Astrocyte of the cerebellum (primary cell): ENCODE measurements around the gene DNMT3A.

Source experiments
- DNase-seq: peaks from one replicate; pipeline ENCODE4 v3.0.0-alpha.2; 2011; ENCODE audit warnings: low read depth
- H3K4me3 ChIP-seq: 2 replicates; pipeline ENCODE4 v1.5.1; 2011; ENCODE audit warnings: mild to moderate bottlenecking, low read depth, low read length, moderate library complexity
- in situ Hi-C: cut with HindIII; loops from 2 replicates; pipeline ENCODE4 v1.10.0; 2017; ENCODE audit warnings: low sequenced_read_pairs
- TF ChIP-seq, protein P1 (sequence below): IDR thresholded peaks from 2 replicates; pipeline ENCODE4 v1.5.1; 2012; ENCODE audit warnings: low read length, low read depth, moderate library complexity, mild to moderate bottlenecking; ENCODE audit errors: missing control alignments

The DNMT3A gene

DNA sequence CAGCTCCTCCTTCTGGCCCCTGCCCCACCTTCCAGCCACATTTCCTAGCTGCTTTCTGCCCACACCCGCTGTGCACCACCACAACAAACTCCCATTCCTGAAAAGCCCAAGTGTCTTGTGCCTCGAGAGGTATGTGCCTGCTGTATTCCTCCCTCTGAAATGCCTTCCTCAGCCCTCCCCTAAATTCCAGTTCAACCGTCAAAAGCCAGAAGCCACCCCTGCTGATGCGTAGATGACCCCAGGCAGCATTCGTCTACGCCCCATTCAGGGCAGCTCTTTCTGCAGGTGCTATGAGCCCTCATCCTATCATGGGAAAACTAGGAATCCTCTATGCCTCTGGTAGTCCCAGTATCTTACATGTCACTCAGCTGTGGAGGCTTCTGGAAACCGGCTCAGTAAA lies 71.7 kb downstream of the DNMT3A start:
- TF ChIP-seq, protein P1, sequence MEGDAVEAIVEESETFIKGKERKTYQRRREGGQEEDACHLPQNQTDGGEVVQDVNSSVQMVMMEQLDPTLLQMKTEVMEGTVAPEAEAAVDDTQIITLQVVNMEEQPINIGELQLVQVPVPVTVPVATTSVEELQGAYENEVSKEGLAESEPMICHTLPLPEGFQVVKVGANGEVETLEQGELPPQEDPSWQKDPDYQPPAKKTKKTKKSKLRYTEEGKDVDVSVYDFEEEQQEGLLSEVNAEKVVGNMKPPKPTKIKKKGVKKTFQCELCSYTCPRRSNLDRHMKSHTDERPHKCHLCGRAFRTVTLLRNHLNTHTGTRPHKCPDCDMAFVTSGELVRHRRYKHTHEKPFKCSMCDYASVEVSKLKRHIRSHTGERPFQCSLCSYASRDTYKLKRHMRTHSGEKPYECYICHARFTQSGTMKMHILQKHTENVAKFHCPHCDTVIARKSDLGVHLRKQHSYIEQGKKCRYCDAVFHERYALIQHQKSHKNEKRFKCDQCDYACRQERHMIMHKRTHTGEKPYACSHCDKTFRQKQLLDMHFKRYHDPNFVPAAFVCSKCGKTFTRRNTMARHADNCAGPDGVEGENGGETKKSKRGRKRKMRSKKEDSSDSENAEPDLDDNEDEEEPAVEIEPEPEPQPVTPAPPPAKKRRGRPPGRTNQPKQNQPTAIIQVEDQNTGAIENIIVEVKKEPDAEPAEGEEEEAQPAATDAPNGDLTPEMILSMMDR, result no peak
- no peak for DNase-seq
- H3K4me3 ChIP-seq, result no peak overlapping the region
- in situ Hi-C loops, result no loop called here

DNA sequence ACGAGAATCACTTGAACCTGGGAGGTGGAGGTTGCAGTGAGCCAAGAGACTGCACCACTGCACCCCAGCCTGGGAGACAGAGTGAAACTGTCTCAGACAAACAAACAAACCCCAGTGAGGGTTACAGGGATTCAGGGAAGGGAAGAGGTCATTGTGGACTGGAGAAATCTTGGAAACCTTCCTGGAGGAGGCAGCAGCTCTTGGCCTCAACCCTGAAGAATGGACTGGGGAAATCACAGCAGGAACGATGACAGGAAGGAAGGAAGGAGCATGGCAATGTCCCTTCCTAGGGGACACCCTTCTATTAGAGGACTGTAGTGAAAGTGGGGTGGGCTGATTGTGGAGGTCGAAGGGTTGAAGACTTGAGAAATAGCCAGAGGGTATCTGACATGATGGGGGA lies 72.5 kb downstream of the DNMT3A start:
- in situ Hi-C loops, result no loop called here

DNA sequence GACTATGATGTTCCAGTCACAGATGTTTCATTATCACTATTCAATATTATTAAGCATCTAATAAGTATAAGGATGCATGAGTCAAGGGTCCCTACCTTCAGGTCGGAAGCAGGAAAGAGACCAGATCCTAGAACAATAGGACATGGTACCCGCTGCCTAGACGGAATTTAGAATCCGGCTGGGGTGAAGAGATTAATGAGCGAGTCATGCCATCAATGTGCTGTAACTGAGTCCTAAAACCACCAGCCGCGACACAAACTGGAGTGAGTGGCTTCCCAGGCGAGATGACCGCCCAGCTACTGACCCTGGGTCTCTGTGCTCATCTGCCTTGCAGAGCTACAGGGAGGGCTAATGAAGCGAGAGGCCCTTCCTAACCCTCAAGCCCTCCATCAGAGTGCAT lies 73.6 kb downstream of the DNMT3A start:
- in situ Hi-C loops, result no loop called here
- DNase-seq, result no peak
- TF ChIP-seq, protein P1, result no peak
- H3K4me3 ChIP-seq, result no peak overlapping the region

More for the DNA sequence above, 72.5 kb downstream of the DNMT3A start:
- H3K4me3 ChIP-seq, result no peak overlapping the region
- no peak for DNase-seq
- TF ChIP-seq, protein P1, result no peak

DNA sequence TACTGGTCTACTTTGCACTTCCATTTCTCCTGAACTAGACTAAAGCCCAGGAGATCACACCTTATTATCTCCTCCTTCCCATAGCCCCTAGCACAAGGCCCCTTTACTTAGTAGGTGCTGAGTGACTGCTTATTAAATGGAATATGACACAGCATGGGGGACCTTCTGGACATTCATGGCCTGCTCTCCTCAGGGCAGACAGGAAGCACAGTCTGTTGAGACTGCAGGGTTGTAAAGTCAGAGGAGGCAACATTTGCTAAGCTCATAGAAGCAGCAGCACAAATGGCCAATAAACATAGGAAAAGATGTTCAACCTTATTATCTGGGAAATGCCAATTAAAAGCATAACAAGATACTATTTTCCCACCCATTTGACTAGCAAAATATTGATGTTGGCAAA lies 75.3 kb downstream of the DNMT3A start:
- no peak for DNase-seq
- TF ChIP-seq, protein P1, result no peak
- in situ Hi-C loops, result no loop called here
- H3K4me3 ChIP-seq, result no peak overlapping the region

DNA sequence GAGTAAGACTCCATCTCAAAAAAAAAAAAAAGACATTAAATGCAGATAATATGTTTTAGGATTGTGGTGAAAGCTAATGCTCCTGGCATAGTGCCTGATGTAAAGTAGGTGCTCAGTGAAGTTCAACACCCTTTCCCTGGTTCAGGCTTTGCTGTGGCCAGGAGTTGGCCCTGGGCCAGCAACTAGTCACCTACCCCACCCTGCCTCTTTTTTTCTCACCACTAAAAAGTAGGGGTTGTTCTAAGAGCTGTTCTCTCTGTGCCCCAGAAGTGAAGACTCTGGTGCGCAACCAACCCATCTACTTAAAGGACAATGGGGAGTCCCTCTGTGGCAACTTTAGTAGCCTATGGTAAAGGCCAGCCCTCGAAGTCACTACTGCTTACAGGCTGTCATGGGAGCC lies 75.9 kb downstream of the DNMT3A start:
- no peak overlapping the region for H3K4me3 ChIP-seq
- DNase-seq, result no peak
- in situ Hi-C loops, result no loop called here
- TF ChIP-seq, protein P1, result no peak

DNA sequence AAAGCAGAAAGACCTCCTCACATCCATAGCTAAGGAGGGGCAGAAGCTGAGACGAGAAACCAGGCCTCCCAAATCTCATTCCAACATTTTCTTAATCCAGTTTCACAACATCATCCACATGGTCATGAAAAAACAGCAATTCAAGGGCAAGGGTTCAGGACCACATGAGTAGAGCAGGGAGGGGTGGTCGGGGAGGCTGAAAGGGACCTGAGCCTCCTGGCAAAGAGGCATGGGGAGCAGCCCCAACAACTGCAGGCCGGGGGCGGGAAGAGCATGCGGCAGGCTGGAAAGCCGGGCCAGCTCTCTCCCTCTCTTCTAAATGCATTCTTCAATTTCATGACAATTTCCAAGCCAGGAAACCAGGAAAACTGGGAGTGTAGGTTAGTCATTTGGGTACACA lies 76.7 kb downstream of the DNMT3A start:
- H3K4me3 ChIP-seq, result no peak overlapping the region

More for the DNA sequence above, 76.7 kb downstream of the DNMT3A start:
- TF ChIP-seq, protein P1, result no peak
- in situ Hi-C loops, result no loop called here
- DNase-seq, result no peak
